Fibroblast of skin of back (primary cell): Measurements from ENCODE around the gene TMBIM1.

ENCODE experiments used
- DNase-seq: peaks from one replicate; pipeline ENCODE4 v3.0.0-alpha.2; 2013

TMBIM1 gene

DNA sequence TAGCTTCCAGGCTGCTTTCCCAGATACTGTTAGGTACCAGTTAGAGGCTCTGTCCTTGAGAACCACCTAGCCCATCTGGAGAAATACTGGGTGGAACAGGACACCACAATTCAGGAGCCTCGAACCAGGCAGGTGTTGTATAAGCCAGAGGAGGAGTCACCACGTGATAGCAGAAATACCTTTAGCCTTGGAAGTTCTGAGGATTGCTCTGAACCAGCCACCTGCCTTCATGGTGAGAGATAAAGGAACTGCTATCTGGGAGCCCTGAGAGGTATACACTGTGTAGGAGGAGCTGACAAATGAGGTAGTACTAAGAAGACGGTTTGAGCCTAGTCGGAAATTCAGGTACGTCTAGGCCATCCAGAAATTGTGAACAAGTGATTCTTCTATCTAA is 39.1 kb downstream of the TMBIM1 start:
- no peak for DNase-seq

DNA sequence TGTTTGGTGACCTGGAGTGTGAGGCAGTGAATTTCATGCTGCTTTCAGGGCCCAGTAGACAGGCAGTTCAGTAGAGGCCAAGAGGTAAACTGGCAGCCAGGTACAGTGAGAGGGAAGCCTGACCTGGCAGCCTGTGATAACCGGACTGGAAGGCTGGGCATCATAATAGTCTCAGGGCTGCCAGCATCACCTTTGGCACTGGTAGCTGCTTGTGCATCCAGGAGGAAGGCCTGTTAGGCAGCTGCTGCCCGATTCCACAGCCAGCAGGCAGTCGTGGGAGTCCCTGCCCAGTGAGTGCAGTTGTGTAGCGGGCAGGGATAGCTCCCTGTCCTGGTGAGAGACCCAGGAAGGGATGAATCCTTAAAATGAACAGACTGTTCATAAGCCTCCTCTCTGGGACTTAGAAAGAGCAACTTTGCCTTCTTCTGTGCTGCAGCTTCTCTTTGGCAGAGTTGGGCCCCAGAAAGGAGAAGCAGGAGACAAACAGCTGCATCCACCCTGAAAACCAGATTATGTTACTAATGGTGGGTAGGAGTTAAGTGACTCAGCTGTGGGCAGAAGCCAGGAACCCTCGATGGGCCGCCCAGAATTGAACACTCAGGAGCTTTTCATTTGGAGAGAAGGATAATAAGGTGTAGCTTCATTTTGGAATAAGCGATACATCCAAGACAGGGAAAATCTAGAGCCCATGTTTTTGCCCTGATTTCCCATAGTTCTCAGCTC is 39.6 kb downstream of the TMBIM1 start:
- DNase-seq = no peak

DNA sequence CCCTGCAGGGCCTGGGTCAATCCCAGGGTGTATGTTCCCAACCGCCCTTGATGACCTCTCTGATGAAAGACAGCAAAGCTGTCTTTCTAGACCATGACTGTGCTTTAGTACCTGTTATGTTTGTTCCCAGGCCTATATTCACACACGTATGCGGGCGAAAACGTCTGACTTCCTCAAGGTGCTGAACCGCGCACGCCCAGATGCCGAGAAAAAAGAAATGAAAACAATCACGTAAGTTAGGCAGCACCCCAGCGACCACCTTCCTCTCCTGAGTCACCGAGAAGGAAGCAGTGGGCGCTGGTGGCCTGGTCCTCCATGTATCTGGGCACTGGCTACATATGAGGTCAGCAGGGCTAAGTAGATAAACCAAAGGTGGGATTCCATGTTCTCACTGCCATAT is 42.6 kb downstream of the TMBIM1 start:
- no peak for DNase-seq

- DNase-seq = no peak
These were observed 47.1 kb downstream of the TMBIM1 start for GRCh38 chr2:218245214-218245613.

DNA sequence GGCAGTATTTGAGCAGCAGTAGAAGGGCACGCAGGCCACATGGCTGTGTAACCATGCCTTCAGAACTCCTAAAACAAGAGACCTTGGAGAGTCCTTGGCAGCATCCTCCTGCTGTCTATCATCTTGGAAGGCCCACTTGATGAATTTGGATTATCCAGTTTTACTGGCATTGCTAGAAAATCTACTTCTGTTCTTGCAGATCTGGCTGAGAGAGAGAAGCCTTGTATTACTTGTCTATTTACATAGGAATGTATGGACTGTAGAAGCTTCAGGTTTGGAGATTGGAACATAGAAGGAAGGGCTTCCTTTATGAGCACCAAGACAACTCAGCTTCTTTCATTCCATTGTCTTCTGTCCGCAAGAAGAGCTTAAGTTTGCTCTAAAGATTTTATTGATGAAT is 47.6 kb downstream of the TMBIM1 start:
- DNase-seq = no peak

- DNase-seq = no peak
These were observed 48.1 kb downstream of the TMBIM1 start for GRCh38 chr2:218244204-218244603.

DNA sequence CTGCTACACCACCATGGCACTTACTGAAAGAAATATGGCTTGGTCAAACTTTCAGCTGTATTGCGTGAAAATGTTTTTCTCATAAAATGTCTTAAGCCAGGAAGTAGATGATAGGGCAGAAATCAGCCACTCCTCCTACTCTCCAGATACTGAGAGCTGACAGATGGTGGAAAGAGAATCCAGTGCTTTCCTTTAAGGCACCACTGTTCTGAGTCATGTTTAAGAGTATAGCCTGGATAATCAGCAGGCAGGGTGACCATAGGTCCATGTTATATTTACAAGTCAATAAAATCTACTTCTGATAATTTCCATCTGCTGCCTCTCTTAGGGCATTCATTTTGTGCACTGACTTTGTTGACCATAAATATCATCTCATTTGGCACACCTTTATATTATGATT is 53.4 kb downstream of the TMBIM1 start:
- DNase-seq = no peak

- no peak for DNase-seq
These were observed 55.5 kb downstream of the TMBIM1 start for GRCh38 chr2:218236829-218237228.

DNA sequence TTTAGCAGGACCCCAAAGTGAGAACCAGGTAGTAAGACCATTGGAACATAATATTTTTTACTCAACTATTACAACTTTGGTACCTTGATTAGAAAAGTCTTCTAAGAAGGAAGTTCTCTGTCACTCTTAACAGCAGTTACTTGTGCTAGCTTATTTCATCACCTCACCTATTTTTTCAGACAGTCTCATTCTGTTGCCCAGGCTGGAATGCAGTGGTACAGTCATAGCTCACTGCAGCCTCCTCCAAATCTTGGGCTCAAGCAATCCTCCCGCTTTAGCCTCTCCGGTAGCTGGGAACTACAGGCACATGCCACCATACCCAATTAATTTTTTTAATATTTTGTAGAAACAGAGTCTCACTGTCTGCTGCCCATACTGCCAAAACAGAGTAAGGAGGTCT is 57.3 kb downstream of the TMBIM1 start:
- DNase-seq = no peak

DNA sequence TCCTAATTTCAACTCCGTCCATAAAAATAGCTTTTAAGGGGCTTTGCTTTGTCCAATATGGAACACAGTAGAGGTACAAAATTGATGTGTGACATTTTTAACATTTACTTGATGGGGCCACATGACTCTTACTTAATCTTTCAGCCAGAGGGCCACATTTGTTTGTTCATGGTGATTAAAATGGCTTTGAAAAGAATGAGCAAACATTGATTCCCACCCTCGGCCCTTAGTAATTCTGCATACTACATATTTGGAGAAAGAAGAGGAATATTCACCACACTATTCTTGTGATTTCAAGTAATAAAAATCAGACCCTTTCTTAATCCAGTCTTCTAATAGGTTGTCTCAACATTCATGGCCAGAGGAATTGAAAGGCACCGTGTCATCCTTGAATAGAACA is 57.8 kb downstream of the TMBIM1 start:
- no peak for DNase-seq

- no peak for DNase-seq
These were observed 58.8 kb downstream of the TMBIM1 start for GRCh38 chr2:218233543-218233942.

GRCh38 chr2:218230882-218231281 is 61.4 kb downstream of the TMBIM1 start:
- peak; percentile 52 for DNase-seq

GRCh38 chr2:218229851-218230250 is 62.5 kb downstream of the TMBIM1 start:
- peak; percentile 70 for DNase-seq

DNA sequence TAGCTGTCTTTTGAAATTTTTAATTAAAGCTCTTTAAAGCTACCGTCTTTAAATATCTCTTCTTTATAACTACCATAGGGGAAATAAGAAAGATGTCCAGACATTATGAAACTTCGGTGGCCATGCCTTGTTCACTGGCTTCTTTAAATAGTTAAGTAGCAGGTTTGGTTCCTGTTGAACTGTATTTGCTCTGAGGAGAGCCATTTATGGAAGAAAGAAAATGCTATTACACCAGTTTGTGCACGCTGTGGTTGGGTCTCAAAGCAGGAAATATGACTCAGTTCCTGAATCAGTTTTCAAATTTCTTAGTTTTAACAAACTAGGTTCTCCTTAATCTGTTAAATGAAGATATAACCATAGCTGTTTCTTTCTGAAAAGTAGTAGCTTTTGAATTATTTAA is 63.1 kb downstream of the TMBIM1 start:
- DNase-seq = peak; percentile 91

- no peak for DNase-seq
These were observed 63.8 kb downstream of the TMBIM1 start for GRCh38 chr2:218228366-218229090.

DNA sequence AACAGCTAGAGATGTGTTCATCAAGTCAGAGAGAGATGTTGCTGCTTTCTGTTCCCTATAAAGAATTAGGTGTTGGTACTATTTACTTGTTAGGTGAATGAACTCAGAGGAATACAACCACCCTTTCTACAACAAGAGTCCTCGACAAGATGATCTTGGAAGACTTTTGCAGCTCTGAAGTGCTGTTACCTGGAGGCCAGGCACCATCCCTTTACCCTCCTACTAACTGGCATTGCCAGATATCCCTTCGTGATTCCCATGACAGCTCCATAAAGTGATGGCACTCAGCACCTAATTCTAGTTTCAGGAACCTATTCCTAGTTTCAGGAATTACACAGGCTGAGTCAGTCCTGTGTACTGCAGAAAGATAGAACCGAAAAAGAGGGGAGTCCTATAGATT is 65.4 kb downstream of the TMBIM1 start:
- no peak for DNase-seq
